Thoracic aorta (tissue), 2 donors: Measurements from ENCODE around the gene SPATC1L. TPM values are rescaled to one million over a fixed set of nuclear protein-coding genes. Genes with fewer than 3 reads are reported as not detected.

Experiments
- ATAC-seq: fragments of 150-250 bp; one replicate; pipeline ENCODE4 v1.8.0; 2017; ENCODE audit warnings: low read depth; ENCODE audit not compliant: insufficient number of reproducible peaks, low FRiP score
- DNase-seq: peaks from one replicate; pipeline ENCODE4 v3.0.0-alpha.2; 2020; ENCODE audit warnings: low spot score
- H3K27ac ChIP-seq, 2 donors: fragments of 200-600 bp; sonication (generic); 1 replicate in 1 of 2; 2 replicates in 1 of 2; pipeline ENCODE4 v1.5.1; 2016; ENCODE audit warnings: mild to moderate bottlenecking in 2 of 2, moderate library complexity in 2 of 2
- H3K27me3 ChIP-seq: fragments of 200-600 bp; sonication (generic); replicated peaks from 2 replicates; pipeline ENCODE4 v1.6.0; 2016; ENCODE audit warnings: mild to moderate bottlenecking; ENCODE audit not compliant: insufficient read depth
- H3K36me3 ChIP-seq: fragments of 200-600 bp; sonication (generic); one replicate; pipeline ENCODE4 v1.5.1; 2016
- H3K4me1 ChIP-seq, 2 donors: fragments of 200-600 bp; sonication (generic); 1 replicate in 1 of 2; 2 replicates in 1 of 2; pipeline versions ENCODE4 v1.5.1 to v1.6.0; 2016; ENCODE audit warnings: low read depth in 2 of 2, mild to moderate bottlenecking in 1 of 2; ENCODE audit not compliant: control insufficient read depth in 1 of 2
- H3K4me3 ChIP-seq: fragments of 200-600 bp; sonication (generic); 2 replicates; pipeline ENCODE4 v1.5.1; 2016; ENCODE audit warnings: mild to moderate bottlenecking
- H3K9me3 ChIP-seq: fragments of 200-600 bp; sonication (generic); 2 replicates; pipeline ENCODE4 v1.5.1; 2016
- CTCF ChIP-seq: fragments of 200-600 bp; sonication (generic); IDR thresholded peaks from one replicate; pipeline ENCODE4 v1.5.1; 2019; ENCODE audit warnings: antibody characterized with exemption
- total RNA-seq, 2 donors: library from RNA; depleted of rRNA; stranded (reverse); fragments of >200 nt; gene quantifications; one replicate each; pipeline versions ENCODE4 v1.1.0 to v1.2.3, GENCODE V29; 2016

Gene SPATC1L
- total RNA-seq, 2 donors from 2014 or later, result 3.2 to 7.9 TPM

- no peak for TF ChIP-seq CTCF
Measured at GRCh38 chr21:46165098-46165497, 19.2 kb downstream of the SPATC1L start.

GRCh38 chr21:46163380-46163779 is 20.9 kb downstream of the SPATC1L start:
- DNase-seq (no peak), ATAC-seq (no peak)
- TF ChIP-seq CTCF, result no peak
- Histone ChIP-seq H3K4me1 (peaks cover 0 to 11% of the 10 kb centered on the region in 2 donors), H3K4me3 (no peak overlapping the region), H3K27me3 (no peaks in the 10 kb centered on the region), H3K27ac (no peak overlapping the region), H3K36me3 (no peaks in the 10 kb centered on the region), H3K9me3 (no peaks in the 10 kb centered on the region)

More at GRCh38 chr21:46165098-46165497, 19.2 kb downstream of the SPATC1L start:
- H3K4me3 ChIP-seq, result no peak overlapping the region
- H3K9me3 ChIP-seq, result no peaks in the 10 kb centered on the region
- H3K36me3 ChIP-seq, result no peaks in the 10 kb centered on the region
- H3K4me1 ChIP-seq, result peaks cover 0 to 11% of the 10 kb centered on the region in 2 donors
- no peaks in the 10 kb centered on the region for H3K27me3 ChIP-seq
- DNase-seq (no peak), ATAC-seq (no peak)
- H3K27ac ChIP-seq, result no peak overlapping the region

GRCh38 chr21:46161633-46162592 is 22.3 kb downstream of the SPATC1L start:
- no peaks in the 10 kb centered on the region for H3K9me3 ChIP-seq
- TF ChIP-seq CTCF, result no peak
- no peak for ATAC-seq
- H3K4me1 ChIP-seq, result peaks cover 0 to 11% of the 10 kb centered on the region in 2 donors
- no peak overlapping the region for H3K27ac ChIP-seq
- H3K36me3 ChIP-seq, result no peaks in the 10 kb centered on the region
- no peak for DNase-seq
- no peaks in the 10 kb centered on the region for H3K27me3 ChIP-seq
- H3K4me3 ChIP-seq, result no peak overlapping the region

- DNase-seq, result no peak
Measured at GRCh38 chr21:46160907-46161632, 23.2 kb downstream of the SPATC1L start.

More at GRCh38 chr21:46160907-46161632, 23.2 kb downstream of the SPATC1L start:
- no peaks in the 10 kb centered on the region for H3K9me3 ChIP-seq
- H3K4me3 ChIP-seq, result no peak overlapping the region
- no peak overlapping the region for H3K27ac ChIP-seq
- no peaks in the 10 kb centered on the region for H3K27me3 ChIP-seq
- peaks cover 0 to 11% of the 10 kb centered on the region in 2 donors for H3K4me1 ChIP-seq
- no peak for TF ChIP-seq CTCF
- ATAC-seq, result no peak
- no peaks in the 10 kb centered on the region for H3K36me3 ChIP-seq
